Measurements from ENCODE around the gene UNC5C.

Gene UNC5C

GRCh38 chr4:95158045-95158444 lies 390.7 kb downstream of the UNC5C start:
- no peaks in the 10 kb centered on the region for H3K36me3 ChIP-seq (ENCODE audit: low read depth)
- H3K4me3 ChIP-seq (ENCODE audit: severe bottlenecking), result no peak overlapping the region
- TF ChIP-seq CTCF (IDR thresholded peaks at IDR 0.05; ENCODE audit: poor library complexity, severe bottlenecking), result no peak
- DNase-seq (ENCODE audit: low spot score), result no peak
- no peak overlapping the region for H3K27ac ChIP-seq (ENCODE audit: poor library complexity, severe bottlenecking)
- no peaks in the 10 kb centered on the region for H3K9me3 ChIP-seq (ENCODE audit: severe bottlenecking)
- ATAC-seq (ENCODE audit: low read depth), result no peak
- H3K27me3 ChIP-seq (ENCODE audit: insufficient read depth, poor library complexity, severe bottlenecking), result no peaks in the 10 kb centered on the region
- no peaks in the 10 kb centered on the region for H3K4me1 ChIP-seq (ENCODE audit: insufficient read depth, poor library complexity, severe bottlenecking)

GRCh38 chr4:95157596-95157995 lies 391.2 kb downstream of the UNC5C start:
- Histone ChIP-seq H3K36me3 (ENCODE audit: low read depth) (no peaks in the 10 kb centered on the region), H3K4me3 (ENCODE audit: severe bottlenecking) (no peak overlapping the region), H3K9me3 (ENCODE audit: severe bottlenecking) (no peaks in the 10 kb centered on the region), H3K4me1 (ENCODE audit: insufficient read depth, poor library complexity, severe bottlenecking) (no peaks in the 10 kb centered on the region), H3K27ac (ENCODE audit: poor library complexity, severe bottlenecking) (no peak overlapping the region), H3K27me3 (ENCODE audit: insufficient read depth, poor library complexity, severe bottlenecking) (no peaks in the 10 kb centered on the region)
- DNase-seq (ENCODE audit: low spot score) (no peak), ATAC-seq (ENCODE audit: low read depth) (no peak)
- TF ChIP-seq CTCF (IDR thresholded peaks at IDR 0.05; ENCODE audit: poor library complexity, severe bottlenecking), result no peak

- no peaks in the 10 kb centered on the region for H3K36me3 ChIP-seq (ENCODE audit: low read depth)
- ATAC-seq (ENCODE audit: low read depth), result no peak
- H3K4me3 ChIP-seq (ENCODE audit: severe bottlenecking), result no peak overlapping the region
Observed at GRCh38 chr4:95156452-95156765, 392.4 kb downstream of the UNC5C start.

GRCh38 chr4:95155759-95156451 lies 392.9 kb downstream of the UNC5C start:
- H3K27ac ChIP-seq (ENCODE audit: poor library complexity, severe bottlenecking), result no peak overlapping the region
- H3K4me3 ChIP-seq (ENCODE audit: severe bottlenecking), result no peak overlapping the region
- ATAC-seq (ENCODE audit: low read depth) (no peak), DNase-seq (ENCODE audit: low spot score) (no peak)
- TF ChIP-seq CTCF (IDR thresholded peaks at IDR 0.05; ENCODE audit: poor library complexity, severe bottlenecking), result peak; percentile 86
- no peaks in the 10 kb centered on the region for H3K27me3 ChIP-seq (ENCODE audit: insufficient read depth, poor library complexity, severe bottlenecking)
- H3K4me1 ChIP-seq (ENCODE audit: insufficient read depth, poor library complexity, severe bottlenecking), result no peaks in the 10 kb centered on the region
- H3K36me3 ChIP-seq (ENCODE audit: low read depth), result no peaks in the 10 kb centered on the region
- no peaks in the 10 kb centered on the region for H3K9me3 ChIP-seq (ENCODE audit: severe bottlenecking)

More at GRCh38 chr4:95156452-95156765, 392.4 kb downstream of the UNC5C start:
- no peak overlapping the region for H3K27ac ChIP-seq (ENCODE audit: poor library complexity, severe bottlenecking)
- H3K9me3 ChIP-seq (ENCODE audit: severe bottlenecking), result no peaks in the 10 kb centered on the region
- H3K4me1 ChIP-seq (ENCODE audit: insufficient read depth, poor library complexity, severe bottlenecking), result no peaks in the 10 kb centered on the region
- TF ChIP-seq CTCF (IDR thresholded peaks at IDR 0.05; ENCODE audit: poor library complexity, severe bottlenecking), result peak; percentile 67
- DNase-seq (ENCODE audit: low spot score), result no peak
- no peaks in the 10 kb centered on the region for H3K27me3 ChIP-seq (ENCODE audit: insufficient read depth, poor library complexity, severe bottlenecking)

- no peak overlapping the region for H3K4me3 ChIP-seq (ENCODE audit: severe bottlenecking)
- H3K27me3 ChIP-seq (ENCODE audit: insufficient read depth, poor library complexity, severe bottlenecking), result no peaks in the 10 kb centered on the region
- no peak for TF ChIP-seq CTCF (IDR thresholded peaks at IDR 0.05; ENCODE audit: poor library complexity, severe bottlenecking)
- H3K36me3 ChIP-seq (ENCODE audit: low read depth), result no peaks in the 10 kb centered on the region
- no peaks in the 10 kb centered on the region for H3K4me1 ChIP-seq (ENCODE audit: insufficient read depth, poor library complexity, severe bottlenecking)
- H3K27ac ChIP-seq (ENCODE audit: poor library complexity, severe bottlenecking), result no peak overlapping the region
- H3K9me3 ChIP-seq (ENCODE audit: severe bottlenecking), result no peaks in the 10 kb centered on the region
- ATAC-seq (ENCODE audit: low read depth) (no peak), DNase-seq (ENCODE audit: low spot score) (no peak)
Observed at GRCh38 chr4:95153182-95153581, 395.6 kb downstream of the UNC5C start.
